Kidney epithelial cell (primary cell): ENCODE measurements around the gene BLOC1S5. TPM values are rescaled to one million over a fixed set of nuclear protein-coding genes. Genes with fewer than 3 reads are reported as not detected.

ENCODE experiments used
- DNase-seq: peaks from one replicate; pipeline ENCODE4 v3.0.0-alpha.2; 2010; ENCODE audit warnings: low read depth
- H3K27me3 ChIP-seq: 2 replicates; pipeline ENCODE4 v1.6.0; 2011; ENCODE audit warnings: low read length; ENCODE audit not compliant: control insufficient read depth, insufficient read depth
- H3K36me3 ChIP-seq: 2 replicates; pipeline ENCODE4 v1.5.1; 2011; ENCODE audit warnings: low read length; ENCODE audit not compliant: control insufficient read depth, insufficient read depth
- H3K4me3 ChIP-seq: 2 replicates; pipeline ENCODE4 v1.5.1; 2011; ENCODE audit warnings: low read depth, mild to moderate bottlenecking, control low read depth, low read length
- CTCF ChIP-seq: IDR thresholded peaks from 2 replicates; pipeline ENCODE4 v1.5.1; 2011; ENCODE audit warnings: mild to moderate bottlenecking, moderate library complexity, low read length, control low read depth, inconsistent platforms; ENCODE audit not compliant: insufficient read depth, poor library complexity, severe bottlenecking
- total RNA-seq: library from RNA; depleted of rRNA; stranded (reverse); fragments of >200 nt; gene quantifications from 2 replicates; pipeline ENCODE4 v1.2.3, GENCODE V29; 2015

The BLOC1S5 gene
- total RNA-seq, 1 donor from 2014 or later: 14.8 TPM

- Histone ChIP-seq H3K4me3 (no peak overlapping the region), H3K27me3 (peaks cover 2% of the 10 kb centered on the region), H3K36me3 (no peaks in the 10 kb centered on the region)
- no peak for DNase-seq
- TF ChIP-seq CTCF: no peak
Measured at GRCh38 chr6:7974565-7974937, 89.6 kb downstream of the BLOC1S5 start.

- no peak for TF ChIP-seq CTCF
- Histone ChIP-seq H3K27me3 (peaks cover 2% of the 10 kb centered on the region), H3K36me3 (no peaks in the 10 kb centered on the region)
Measured at GRCh38 chr6:7973584-7973983, 90.6 kb downstream of the BLOC1S5 start.

GRCh38 chr6:7971499-7971898 lies 92.7 kb downstream of the BLOC1S5 start:
- TF ChIP-seq CTCF: no peak
- no peak for DNase-seq
- Histone ChIP-seq H3K36me3 (no peaks in the 10 kb centered on the region), H3K27me3 (peaks cover 2% of the 10 kb centered on the region), H3K4me3 (no peak overlapping the region)

More at GRCh38 chr6:7973584-7973983, 90.6 kb downstream of the BLOC1S5 start:
- DNase-seq: no peak
- H3K4me3 ChIP-seq: no peak overlapping the region

- H3K36me3 ChIP-seq: no peaks in the 10 kb centered on the region
- no peak for DNase-seq
- TF ChIP-seq CTCF: no peak
- no peak overlapping the region for H3K4me3 ChIP-seq
- no peaks in the 10 kb centered on the region for H3K27me3 ChIP-seq
Measured at GRCh38 chr6:7970616-7971015, 93.6 kb downstream of the BLOC1S5 start.

Other genes with a start within 250 kb of the BLOC1S5 start
- gene TXNDC5, start 153.6 kb downstream of the BLOC1S5 start, total RNA-seq: 193 and 198 TPM in 2 replicates
- 52.6 and 54.5 TPM in 2 replicates for gene EEF1E1, start 38.2 kb upstream of the BLOC1S5 start, total RNA-seq